Measurements from ENCODE around the gene CLPTM1L.

GRCh38 chr5:1294206-1294834, 50.6 kb downstream of the CLPTM1L start:
- TF ChIP-seq CTCF (IDR thresholded peaks at IDR 0.05), result no peak
- no peak for TF ChIP-seq POLR2A (IDR thresholded peaks at IDR 0.05)

Measured in adrenal gland (tissue), 5 donors.